Measurements from ENCODE around the gene CAVIN4.

DNA sequence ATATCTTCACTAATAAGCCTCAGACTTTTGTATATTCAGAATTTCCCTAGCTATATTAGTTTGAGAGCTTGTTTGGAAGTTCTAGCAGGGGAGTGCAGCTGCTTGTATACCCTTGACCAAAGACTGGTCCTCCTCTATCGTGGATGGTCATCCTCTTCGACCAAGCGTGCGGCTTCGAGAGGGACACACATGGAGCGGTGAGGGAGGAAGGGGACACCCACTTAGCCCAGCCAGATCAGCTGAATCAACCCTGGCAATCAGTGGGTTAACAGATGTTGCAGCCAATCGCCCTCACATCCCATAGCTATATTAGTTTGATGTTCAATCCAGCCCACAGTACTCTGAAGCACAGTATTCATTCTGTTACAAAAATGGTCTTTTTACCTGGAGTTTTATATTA is 3.2 kb downstream of the CAVIN4 start:
- TF ChIP-seq ZNF121 (tag by site-specific recombination; IDR thresholded peaks at IDR 0.05) (no peak), ZSCAN30 (tag by site-specific recombination; IDR thresholded peaks at IDR 0.05) (no peak), ZBTB17 (tag by site-specific recombination; IDR thresholded peaks at IDR 0.05) (no peak), YY1 (tag by site-specific recombination; IDR thresholded peaks at IDR 0.05) (no peak), ZNF239 (tag by site-specific recombination; IDR thresholded peaks at IDR 0.05) (no peak), ZNF501 (tag by site-specific recombination; IDR thresholded peaks at IDR 0.05) (no peak)
- TF ChIP-seq, protein P1, sequence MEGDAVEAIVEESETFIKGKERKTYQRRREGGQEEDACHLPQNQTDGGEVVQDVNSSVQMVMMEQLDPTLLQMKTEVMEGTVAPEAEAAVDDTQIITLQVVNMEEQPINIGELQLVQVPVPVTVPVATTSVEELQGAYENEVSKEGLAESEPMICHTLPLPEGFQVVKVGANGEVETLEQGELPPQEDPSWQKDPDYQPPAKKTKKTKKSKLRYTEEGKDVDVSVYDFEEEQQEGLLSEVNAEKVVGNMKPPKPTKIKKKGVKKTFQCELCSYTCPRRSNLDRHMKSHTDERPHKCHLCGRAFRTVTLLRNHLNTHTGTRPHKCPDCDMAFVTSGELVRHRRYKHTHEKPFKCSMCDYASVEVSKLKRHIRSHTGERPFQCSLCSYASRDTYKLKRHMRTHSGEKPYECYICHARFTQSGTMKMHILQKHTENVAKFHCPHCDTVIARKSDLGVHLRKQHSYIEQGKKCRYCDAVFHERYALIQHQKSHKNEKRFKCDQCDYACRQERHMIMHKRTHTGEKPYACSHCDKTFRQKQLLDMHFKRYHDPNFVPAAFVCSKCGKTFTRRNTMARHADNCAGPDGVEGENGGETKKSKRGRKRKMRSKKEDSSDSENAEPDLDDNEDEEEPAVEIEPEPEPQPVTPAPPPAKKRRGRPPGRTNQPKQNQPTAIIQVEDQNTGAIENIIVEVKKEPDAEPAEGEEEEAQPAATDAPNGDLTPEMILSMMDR (tag by site-specific recombination; IDR thresholded peaks at IDR 0.05) = no peak
- TF ChIP-seq, protein P2, sequence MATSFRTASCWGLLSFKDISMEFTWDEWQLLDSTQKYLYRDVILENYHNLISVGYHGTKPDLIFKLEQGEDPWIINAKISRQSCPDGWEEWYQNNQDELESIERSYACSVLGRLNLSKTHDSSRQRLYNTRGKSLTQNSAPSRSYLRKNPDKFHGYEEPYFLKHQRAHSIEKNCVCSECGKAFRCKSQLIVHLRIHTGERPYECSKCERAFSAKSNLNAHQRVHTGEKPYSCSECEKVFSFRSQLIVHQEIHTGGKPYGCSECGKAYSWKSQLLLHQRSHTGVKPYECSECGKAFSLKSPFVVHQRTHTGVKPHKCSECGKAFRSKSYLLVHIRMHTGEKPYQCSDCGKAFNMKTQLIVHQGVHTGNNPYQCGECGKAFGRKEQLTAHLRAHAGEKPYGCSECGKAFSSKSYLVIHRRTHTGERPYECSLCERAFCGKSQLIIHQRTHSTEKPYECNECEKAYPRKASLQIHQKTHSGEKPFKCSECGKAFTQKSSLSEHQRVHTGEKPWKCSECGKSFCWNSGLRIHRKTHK (tag by site-specific recombination; IDR thresholded peaks at IDR 0.05) = no peak
